HG03060 (cell line): ENCODE data around the gene SHISA8.
A peak's percentile ranks its signal among the peaks of the same experiment; 100 is the strongest.
"Not testable (repeated sequence)": the region's sequence is repeated elsewhere in the genome, so short reads cannot be mapped to it uniquely, and the experiment has no call there.

Experiments
- ATAC-seq: cut with Tn5 transposase; IDR thresholded peaks from one replicate; pipeline ENCODE4 v1.9.1; 2021; ENCODE audit warnings: low read depth, moderate number of reproducible peaks; ENCODE audit not compliant: unreplicated experiment

The SHISA8 gene

GRCh38 chr22:41915035-41915785 is at the start of gene SHISA8:
SHISA8 (minus strand) TSS chr22:41915074; CDS start chr22:41914667, 407 bp downstream.
- ATAC-seq = no peak

GRCh38 chr22:41964112-41964491 is 49.2 kb upstream of the SHISA8 start:
- no peak for ATAC-seq

- ATAC-seq = no peak
Measured at GRCh38 chr22:41963453-41964111, 48.7 kb upstream of the SHISA8 start.

GRCh38 chr22:41957941-41958556 is 43.2 kb upstream of the SHISA8 start:
- ATAC-seq = no peak

GRCh38 chr22:41952713-41953112 is 37.8 kb upstream of the SHISA8 start:
- no peak for ATAC-seq

GRCh38 chr22:41951898-41952474 is 37.1 kb upstream of the SHISA8 start, which contains the start of gene SMIM45:
SMIM45 (plus strand) TSS chr22:41952150.
- ATAC-seq = no peak

GRCh38 chr22:41949297-41949965 is 34.6 kb upstream of the SHISA8 start:
- no peak for ATAC-seq

GRCh38 chr22:41948928-41949296 is 34.0 kb upstream of the SHISA8 start:
- not testable (repeated sequence) for ATAC-seq

GRCh38 chr22:41948142-41948541 is 33.3 kb upstream of the SHISA8 start:
- ATAC-seq = no peak

- no peak for ATAC-seq
Measured at GRCh38 chr22:41947424-41948080, 32.7 kb upstream of the SHISA8 start.

- ATAC-seq = peak; percentile 47
Measured at GRCh38 chr22:41946629-41947423, 32.0 kb upstream of the SHISA8 start, which contains the start of gene CENPM. CENPM (minus strand) TSS chr22:41947152; CDS start chr22:41947076, 76 bp downstream.

GRCh38 chr22:41943661-41944209 is 28.9 kb upstream of the SHISA8 start:
- no peak for ATAC-seq

GRCh38 chr22:41940832-41941765 is 26.2 kb upstream of the SHISA8 start:
- ATAC-seq = no peak

GRCh38 chr22:41939981-41940831 is 25.3 kb upstream of the SHISA8 start:
- peak; percentile 35 for ATAC-seq

- ATAC-seq = no peak
Measured at GRCh38 chr22:41936894-41937169, 22.0 kb upstream of the SHISA8 start.

GRCh38 chr22:41935509-41935908 is 20.6 kb upstream of the SHISA8 start:
- ATAC-seq = no peak

- no peak for ATAC-seq
Measured at GRCh38 chr22:41935015-41935351, 20.1 kb upstream of the SHISA8 start.
